Measurements from ENCODE around the gene TTC34.

Gene TTC34

DNA sequence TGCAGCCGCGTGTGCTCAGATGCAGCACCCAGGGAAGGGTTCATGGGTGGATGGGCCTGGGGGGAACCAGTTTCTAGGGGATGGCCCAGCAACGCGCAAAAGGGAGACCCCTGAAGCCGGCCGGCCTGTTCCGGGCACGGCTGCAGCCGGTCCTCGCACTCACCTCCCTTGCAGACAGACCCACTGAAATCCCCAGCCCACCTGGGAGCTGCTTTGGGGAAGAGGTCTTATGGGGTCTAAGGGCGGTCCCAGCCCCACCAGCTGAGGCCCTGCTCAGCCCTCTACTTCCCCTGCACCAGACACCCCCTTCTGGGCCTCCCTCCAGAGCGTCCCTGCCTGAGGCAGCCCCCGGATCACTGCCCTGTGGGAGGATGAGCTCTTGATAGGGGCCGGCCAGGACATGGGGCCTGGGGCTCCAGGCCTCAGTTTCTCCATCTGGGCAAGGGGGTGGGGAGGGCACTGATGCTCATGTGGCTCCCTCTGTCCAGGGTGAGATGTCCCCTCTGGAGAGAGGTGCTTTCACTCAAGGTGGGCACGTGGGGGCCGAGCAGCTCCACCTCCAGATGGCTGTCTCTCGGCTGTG lies 20.0 kb upstream of the TTC34 start:
- no peak for DNase-seq (ENCODE audit: extremely low read depth, insufficient read length)
- TF ChIP-seq, protein P1, sequence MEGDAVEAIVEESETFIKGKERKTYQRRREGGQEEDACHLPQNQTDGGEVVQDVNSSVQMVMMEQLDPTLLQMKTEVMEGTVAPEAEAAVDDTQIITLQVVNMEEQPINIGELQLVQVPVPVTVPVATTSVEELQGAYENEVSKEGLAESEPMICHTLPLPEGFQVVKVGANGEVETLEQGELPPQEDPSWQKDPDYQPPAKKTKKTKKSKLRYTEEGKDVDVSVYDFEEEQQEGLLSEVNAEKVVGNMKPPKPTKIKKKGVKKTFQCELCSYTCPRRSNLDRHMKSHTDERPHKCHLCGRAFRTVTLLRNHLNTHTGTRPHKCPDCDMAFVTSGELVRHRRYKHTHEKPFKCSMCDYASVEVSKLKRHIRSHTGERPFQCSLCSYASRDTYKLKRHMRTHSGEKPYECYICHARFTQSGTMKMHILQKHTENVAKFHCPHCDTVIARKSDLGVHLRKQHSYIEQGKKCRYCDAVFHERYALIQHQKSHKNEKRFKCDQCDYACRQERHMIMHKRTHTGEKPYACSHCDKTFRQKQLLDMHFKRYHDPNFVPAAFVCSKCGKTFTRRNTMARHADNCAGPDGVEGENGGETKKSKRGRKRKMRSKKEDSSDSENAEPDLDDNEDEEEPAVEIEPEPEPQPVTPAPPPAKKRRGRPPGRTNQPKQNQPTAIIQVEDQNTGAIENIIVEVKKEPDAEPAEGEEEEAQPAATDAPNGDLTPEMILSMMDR (IDR thresholded peaks at IDR 0.05; ENCODE audit: insufficient read depth, low read length, poor library complexity, severe bottlenecking), result no peak
- H3K36me3 ChIP-seq (ENCODE audit: control insufficient read depth, insufficient read depth, low read length), result no peaks in the 10 kb centered on the region
- no peak overlapping the region for H3K4me3 ChIP-seq (replicated peaks; ENCODE audit: low read depth, low read length)
- no peaks in the 10 kb centered on the region for H3K27me3 ChIP-seq (replicated peaks; ENCODE audit: control insufficient read depth, insufficient read depth, low read length)

DNA sequence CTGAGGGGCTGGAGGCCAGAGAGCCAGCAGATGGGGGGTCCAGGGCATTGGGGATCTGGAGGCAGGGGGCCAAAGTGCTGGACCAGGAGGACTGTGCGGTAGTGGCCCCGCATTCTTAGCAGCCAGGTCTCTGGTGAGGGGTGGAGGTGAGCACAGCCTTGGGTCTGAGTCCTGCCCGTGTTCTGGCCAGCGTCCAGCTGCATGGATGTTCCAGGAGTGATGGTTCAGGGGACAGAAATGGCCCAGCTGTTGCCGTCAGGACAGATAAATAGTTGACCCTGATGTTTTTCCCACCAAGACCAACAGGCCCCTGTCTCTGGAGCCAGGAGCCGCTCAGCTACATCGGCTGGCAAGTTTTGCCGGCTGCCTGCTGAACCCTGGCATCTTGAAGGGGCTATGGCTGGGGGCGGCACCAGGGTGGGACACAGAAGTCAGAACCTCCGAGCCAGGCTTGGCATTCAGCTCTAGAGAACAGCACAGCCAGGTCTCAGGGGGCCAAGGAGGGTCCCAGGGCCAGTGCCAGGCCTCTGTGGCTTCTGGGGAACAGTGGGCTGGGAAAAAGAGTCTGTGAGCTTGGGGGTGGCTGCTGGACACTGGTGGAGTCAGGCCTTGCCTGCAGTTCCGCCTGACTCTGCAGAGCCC lies 19.4 kb upstream of the TTC34 start:
- TF ChIP-seq, protein P1 (IDR thresholded peaks at IDR 0.05; ENCODE audit: insufficient read depth, low read length, poor library complexity, severe bottlenecking), result no peak
- no peak overlapping the region for H3K4me3 ChIP-seq (replicated peaks; ENCODE audit: low read depth, low read length)
- no peak for DNase-seq (ENCODE audit: extremely low read depth, insufficient read length)
- no peaks in the 10 kb centered on the region for H3K36me3 ChIP-seq (ENCODE audit: control insufficient read depth, insufficient read depth, low read length)
- no peaks in the 10 kb centered on the region for H3K27me3 ChIP-seq (replicated peaks; ENCODE audit: control insufficient read depth, insufficient read depth, low read length)

DNA sequence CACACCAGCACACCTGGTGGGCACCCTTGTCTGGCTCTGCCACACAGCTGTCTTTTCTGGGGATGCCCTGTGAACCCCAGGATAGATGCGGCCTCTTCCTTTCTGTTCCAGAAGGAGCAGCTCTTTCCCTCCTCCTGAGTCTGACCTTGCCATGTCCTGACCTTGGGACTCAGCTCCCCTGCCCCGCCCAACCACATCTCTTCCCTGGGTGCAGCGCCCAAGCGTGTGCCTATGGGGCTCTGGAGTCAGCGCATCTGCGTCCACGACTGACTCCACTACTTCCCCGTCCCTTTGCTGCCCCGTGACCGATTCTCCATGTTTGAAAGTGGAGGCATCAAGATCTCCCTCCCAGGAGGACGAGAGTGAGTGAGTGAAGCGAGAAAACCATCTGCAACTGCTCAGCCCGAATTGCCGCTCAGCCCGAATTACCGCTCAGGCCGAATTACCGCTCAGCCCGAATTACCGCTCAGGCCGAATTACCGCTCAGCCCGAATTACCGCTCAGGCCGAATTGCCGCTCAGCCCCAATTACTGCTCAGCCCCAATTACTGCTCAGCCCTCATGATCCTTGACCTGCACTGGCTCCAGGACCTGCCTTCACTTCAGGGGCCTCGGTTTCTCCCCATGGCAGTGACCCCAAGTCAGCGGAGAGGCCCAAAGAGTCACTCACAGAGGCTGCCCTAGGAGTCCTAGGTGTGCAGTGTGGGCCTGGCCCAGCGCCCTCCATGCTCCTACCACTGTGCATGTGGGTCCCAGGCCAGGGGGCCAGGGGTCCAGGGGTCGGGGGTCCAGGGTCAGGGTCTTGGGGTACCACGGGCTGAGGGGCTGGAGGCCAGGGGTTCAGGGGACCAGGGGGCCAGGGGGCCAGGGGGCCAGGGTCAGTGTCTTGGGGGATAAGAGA lies 18.6 kb upstream of the TTC34 start:
- no peak overlapping the region for H3K4me3 ChIP-seq (replicated peaks; ENCODE audit: low read depth, low read length)
- TF ChIP-seq, protein P1 (IDR thresholded peaks at IDR 0.05; ENCODE audit: insufficient read depth, low read length, poor library complexity, severe bottlenecking), result no peak
- DNase-seq (ENCODE audit: extremely low read depth, insufficient read length), result no peak
- no peaks in the 10 kb centered on the region for H3K27me3 ChIP-seq (replicated peaks; ENCODE audit: control insufficient read depth, insufficient read depth, low read length)
- no peaks in the 10 kb centered on the region for H3K36me3 ChIP-seq (ENCODE audit: control insufficient read depth, insufficient read depth, low read length)

DNA sequence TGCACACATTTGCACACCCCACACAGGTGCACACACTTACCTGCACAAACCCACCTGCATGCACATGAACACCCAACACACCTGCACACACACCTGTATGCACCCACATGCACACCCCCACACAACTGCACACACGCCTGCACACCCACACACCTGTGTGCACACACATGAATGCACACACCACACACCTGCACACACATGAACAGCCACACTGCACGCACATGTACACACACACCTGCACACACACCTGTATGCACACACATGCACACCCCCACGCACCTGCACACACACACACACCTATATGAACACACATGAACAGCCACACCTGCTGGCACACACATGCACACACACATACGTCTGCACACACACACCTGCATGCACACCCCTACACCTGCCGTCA lies 17.9 kb upstream of the TTC34 start:
- TF ChIP-seq, protein P1 (IDR thresholded peaks at IDR 0.05; ENCODE audit: insufficient read depth, low read length, poor library complexity, severe bottlenecking), result no peak
- no peak for DNase-seq (ENCODE audit: extremely low read depth, insufficient read length)

DNA sequence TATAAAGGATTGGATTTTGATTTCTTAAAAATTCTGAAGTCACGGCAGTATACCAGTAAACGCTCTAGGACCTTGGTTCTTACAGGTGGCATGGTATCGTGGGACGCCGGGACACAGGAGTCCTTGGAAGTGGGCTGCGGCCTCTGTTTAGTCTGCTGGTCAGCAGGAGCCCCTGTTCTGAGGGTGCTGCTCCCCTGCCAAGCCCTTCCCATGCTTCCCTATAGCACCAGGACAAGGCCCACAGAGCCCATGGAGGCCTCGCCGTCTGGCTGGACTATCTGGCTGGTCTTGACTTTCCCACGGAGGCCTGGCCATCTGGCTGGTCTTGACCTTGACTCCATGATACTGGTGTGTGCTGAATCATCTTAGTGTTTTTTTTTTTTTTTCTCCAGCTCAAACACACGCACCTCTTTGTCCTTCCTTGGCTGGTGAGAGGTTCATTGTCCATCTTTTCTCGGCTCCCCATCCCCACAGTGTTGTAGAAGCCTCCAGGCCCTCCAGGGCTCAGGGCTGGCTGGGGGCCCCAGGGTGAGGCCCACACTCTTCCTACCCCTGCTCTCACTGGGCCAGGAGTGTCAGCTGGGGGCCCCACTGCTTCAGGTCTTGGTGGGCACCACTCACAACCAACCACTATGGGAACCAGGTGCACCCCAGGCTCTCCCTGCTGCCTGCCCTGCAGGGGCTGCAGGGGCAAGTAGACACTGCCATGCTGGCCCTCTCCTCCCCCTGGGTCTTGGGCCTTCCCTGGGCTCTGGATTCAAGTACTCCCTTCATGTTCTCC lies 16.5 kb upstream of the TTC34 start:
- TF ChIP-seq, protein P1 (IDR thresholded peaks at IDR 0.05; ENCODE audit: insufficient read depth, low read length, poor library complexity, severe bottlenecking), result no peak
- H3K4me3 ChIP-seq (replicated peaks; ENCODE audit: low read depth, low read length), result no peak overlapping the region
- H3K36me3 ChIP-seq (ENCODE audit: control insufficient read depth, insufficient read depth, low read length), result no peaks in the 10 kb centered on the region
- no peak for DNase-seq (ENCODE audit: extremely low read depth, insufficient read length)
- no peaks in the 10 kb centered on the region for H3K27me3 ChIP-seq (replicated peaks; ENCODE audit: control insufficient read depth, insufficient read depth, low read length)

More for the DNA sequence above, 17.9 kb upstream of the TTC34 start:
- Histone ChIP-seq H3K36me3 (ENCODE audit: control insufficient read depth, insufficient read depth, low read length) (no peaks in the 10 kb centered on the region), H3K27me3 (replicated peaks; ENCODE audit: control insufficient read depth, insufficient read depth, low read length) (no peaks in the 10 kb centered on the region), H3K4me3 (replicated peaks; ENCODE audit: low read depth, low read length) (no peak overlapping the region)

Data from GM06990 (cell line).